Measurements from ENCODE around the gene VAMP1.
"Not testable (repeated sequence)": the region's sequence is repeated elsewhere in the genome, so short reads cannot be mapped to it uniquely, and the experiment has no call there.

The VAMP1 gene

DNA sequence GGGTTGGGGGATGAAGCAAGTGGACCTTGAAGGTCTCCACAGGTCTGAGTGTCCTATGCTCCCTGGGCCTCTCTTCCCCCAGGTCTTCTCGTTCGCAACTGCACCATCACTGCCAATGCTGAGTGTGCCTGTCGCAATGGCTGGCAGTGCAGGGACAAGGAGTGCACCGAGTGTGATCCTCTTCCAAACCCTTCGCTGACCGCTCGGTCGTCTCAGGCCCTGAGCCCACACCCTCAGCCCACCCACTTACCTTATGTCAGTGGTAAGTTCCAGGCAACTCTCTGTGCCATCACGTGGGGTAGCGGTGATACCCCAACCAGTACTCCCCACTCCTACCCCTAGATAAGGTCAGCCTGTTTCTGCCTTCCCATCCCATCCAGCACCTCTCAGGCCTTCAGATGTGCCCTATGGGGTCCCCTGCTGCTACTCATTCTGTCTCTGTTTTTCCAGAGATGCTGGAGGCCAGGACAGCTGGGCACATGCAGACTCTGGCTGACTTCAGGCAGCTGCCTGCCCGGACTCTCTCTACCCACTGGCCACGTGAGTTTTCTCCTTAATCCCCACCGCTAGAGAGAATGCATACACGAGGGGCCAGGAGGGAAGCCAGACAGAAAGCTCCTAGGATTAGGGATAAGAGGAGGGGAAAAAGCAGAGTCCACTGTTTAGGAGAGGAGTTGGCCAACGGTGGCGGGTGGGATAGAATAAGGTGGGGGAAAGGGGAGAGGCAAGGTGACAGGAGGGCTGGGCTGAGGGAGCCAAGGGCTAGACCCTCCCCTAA, 20.2 kb downstream of the VAMP1 start:
- no peak for DNase-seq

DNA sequence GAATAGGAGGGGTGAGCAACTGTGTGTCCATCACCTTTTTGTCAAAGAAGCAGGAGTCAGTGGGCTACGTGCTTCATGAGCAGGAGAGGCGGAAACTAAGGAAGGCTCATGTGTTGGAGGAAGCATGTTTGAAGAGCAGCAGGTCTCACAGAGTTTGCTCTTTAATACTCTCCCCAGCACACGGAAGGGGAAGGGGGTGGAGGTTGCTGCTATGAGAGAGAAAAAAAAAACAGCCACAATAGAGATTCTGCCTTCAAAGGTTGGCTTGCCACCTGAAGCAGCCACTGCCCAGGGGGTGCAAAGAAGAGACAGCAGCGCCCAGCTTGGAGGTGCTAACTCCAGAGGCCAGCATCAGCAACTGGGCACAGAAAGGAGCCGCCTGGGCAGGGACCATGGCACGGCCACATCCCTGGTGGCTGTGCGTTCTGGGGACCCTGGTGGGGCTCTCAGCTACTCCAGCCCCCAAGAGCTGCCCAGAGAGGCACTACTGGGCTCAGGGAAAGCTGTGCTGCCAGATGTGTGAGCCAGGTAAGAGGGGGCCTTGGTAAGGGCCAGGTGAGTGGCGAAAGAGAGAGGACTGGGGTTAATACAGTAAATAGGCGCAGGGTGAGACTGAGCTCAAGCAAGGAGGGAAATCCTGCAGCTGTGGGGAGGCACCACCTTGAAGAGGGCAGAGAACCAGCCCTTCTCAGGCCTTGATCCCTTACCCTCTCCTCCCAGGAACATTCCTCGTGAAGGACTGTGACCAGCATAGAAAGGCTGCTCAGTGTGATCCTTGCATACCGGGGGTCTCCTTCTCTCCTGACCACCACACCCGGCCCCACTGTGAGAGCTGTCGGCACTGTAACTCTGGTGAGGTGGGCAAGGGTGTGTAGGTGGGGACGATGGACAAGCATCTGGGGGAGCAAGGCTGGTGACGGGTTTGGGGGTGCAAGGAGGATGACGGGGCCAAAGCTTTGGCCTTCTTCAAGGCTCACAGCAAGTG, 25.5 kb downstream of the VAMP1 start, which contains the start of gene CD27:
Gene CD27 (plus strand): TSS at position 252 of the 985 bp plus-strand sequence. CDS start 141 bp downstream, at position 393.
- DNase-seq, result no peak

DNA sequence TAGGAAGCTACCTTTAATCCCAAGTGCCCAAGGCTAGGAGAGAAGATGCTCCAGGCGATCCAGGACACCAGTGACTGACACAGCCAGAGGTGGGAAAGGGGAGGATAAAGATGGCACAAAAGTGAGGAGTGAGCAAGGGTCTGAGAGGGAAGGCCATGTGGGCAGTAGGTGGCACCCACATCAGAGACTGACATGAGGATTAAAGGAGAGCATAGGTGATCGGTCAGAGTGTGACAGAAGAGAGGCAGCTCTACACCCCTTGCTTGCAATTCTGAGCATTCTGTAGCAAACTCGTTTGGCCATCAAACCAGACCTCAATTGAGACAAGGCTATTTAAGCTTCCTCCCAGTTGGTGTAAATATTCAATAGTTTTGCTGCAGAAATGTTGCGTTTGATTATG, 26.4 kb downstream of the VAMP1 start:
- no peak for DNase-seq

DNA sequence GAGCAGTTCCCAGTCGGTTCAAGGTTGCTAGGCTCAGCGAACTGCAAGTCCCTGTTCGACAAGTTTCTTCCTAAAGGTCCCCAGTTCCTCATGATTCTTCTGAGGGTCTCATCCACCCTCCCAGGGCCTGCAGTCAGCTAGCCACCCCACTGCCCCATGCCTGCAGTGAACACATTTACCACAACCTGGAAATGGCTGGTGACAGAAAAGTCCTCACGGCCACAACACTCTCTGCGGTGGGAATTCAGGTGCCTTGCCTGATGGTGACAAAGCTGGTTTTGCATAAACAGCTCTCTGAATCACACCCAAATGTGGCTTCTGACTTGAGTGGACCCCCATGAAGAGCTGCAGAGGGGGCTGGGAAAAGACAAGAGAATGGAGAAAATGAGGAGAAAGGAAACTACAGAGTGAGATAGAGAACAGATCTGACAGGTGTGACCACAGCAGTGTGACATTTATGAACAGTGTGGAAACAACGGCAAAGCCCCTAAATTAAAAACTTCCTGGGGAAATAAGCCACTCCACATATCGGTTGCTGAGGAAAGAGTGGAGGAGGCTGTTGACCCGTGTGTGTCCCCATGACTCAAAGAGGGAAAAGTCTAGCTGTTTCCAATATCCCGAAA, 27.0 kb downstream of the VAMP1 start:
- no peak for DNase-seq

DNA sequence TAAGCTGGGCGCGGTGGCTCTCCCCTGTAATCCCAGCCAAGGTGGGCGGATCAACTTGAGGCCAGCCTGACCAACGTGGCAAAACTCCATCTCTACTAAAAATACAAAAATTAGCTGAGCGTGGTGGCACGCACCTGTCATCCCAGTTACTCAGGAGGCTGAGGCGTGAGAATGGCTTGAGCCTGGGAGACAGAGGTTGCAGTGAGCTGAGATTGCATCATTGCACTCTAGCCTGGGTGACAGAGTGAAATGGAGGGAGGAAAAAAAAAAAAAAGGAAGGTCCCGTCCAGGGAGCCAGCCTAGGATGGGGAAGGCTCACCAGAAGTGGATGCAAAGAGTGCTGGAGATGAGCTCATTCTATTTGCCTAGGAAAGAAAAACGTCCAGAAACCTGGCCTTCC, 27.6 kb downstream of the VAMP1 start:
- DNase-seq, result no peak

DNA sequence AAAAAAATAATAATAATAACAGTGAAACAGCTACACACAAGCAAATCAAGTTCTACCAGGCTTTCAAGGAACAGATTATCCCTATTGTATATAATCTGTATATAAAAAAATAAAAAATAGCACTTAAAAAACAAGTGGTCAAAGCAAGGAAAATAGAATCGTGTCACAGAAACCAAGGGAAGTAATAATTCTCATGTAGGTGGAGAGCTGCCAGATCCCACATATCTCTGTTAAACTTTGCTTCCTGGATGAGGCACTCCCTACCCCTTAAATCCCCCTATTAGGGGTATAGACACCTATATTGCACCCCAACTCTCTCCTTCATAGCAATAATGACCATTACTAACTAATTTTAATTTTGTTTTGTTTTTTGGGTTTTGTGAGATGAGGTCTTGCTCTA, 30.1 kb downstream of the VAMP1 start:
- no peak for DNase-seq

DNA sequence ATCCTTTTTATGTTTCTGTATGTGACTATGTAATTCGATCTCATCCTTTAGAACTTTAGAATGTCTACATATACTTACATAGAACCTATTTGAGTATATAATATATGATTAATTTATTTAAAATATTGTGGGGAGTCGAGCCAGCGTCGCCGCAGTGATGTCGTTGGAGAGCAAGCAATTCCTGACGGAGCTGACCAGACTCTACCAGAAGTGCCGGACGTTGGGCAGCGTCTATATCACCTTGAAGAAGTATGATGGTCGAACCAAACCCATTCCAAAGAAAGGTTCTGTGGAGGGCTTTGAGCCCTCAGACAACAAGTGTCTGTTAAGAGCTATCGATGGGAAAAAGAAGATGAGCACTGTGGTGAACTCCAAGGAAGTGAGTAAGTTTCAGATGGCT, 32.1 kb downstream of the VAMP1 start:
- DNase-seq, result no peak

DNA sequence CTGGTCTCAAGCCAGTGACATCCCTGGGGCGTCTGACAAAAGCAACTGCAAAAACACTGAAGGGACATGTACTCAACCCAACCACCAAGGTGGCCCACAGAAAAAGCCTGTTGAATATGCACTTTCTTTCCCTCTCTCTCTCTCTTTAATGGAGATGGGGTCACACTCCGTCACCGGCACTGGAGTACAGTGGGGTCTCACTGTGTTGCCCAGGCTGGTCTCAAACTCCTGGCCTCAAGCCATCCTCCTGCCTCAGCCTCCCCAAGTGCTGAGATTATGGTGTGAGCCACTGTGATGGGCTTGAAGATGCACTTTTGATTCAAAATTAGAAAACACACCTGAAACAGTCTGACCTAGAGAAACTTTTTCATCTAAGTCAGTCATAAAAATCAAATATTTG, 32.9 kb downstream of the VAMP1 start:
- DNase-seq, result no peak

DNA sequence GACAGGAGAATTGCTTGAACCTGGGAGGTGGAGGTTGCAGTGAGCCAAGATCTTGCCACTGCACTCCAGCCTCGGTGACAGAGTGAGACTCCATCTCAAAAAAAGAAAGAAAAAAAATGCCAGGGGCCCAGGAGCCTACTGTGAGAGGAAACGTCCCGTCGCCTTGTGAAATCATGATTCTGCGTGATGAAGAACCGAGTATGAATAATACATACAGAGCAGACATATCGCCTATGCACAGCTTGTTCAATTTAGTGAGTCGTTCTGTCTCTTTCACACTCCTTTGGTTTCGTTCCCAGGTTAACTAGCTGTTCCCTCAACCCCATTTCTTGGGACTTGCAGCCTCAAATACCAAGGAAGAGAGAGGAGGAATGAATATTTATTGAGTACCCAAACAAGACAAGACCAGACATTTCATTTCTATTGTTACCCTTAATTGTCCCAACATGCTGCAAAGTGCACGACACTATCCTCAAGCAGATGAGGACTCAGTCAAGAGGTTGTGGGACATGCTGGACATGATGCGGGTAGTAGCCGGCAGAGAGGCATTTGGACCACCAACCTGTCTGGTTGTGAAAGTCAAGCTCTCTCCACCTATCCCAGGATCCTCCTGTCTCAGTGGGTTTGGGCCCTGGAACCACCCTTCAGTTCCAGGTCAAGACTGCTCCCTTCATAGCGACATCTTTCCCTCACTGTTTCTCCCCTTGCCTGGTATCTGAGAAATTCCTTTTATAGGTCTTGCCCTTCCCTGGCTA, 34.3 kb downstream of the VAMP1 start:
- DNase-seq, result no peak

DNA sequence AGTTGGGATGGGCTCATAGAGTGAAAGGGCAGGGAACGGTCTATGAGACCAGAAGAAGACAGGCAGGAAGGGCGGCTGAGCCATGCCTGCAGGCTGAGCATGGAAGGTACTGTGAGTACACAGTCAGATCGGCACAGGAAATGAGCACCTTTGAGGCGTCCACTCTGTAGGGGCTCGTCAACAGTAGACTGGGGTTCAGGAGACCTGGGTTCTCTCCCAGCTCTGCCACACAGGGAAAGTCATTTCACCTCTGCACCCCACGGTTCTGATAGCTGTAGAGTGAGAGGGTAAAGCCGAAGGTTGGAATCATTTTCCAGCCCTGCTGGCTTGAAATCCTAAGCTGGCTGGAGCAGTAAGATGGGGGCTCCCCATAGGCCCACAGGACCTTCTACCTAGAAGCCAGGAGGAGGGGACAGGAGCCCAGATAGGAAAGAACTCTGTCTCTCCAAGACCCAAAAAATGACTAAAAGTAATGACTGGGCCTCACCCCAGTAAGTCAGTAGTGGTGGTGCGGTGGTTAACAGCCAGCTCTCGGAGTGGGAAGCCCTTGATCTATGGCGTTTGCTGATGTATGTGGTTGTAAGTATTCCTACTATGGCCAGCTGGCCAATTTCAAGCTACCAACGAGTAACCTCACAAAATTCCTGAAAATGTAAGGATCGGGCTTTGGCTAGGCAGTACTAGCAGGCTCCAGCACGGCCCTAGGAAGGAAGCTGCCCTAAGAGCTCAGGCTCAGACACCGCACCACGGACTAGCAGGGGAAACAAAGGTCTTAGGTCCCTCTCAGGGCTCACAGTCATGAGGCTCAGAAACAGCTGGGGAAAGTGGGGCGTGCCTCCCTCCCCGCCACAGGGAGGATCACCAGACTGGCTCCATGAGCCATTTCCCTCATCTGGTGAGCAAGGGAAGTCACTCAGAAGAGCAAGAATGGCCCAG, 36.0 kb downstream of the VAMP1 start:
- no peak for DNase-seq

DNA sequence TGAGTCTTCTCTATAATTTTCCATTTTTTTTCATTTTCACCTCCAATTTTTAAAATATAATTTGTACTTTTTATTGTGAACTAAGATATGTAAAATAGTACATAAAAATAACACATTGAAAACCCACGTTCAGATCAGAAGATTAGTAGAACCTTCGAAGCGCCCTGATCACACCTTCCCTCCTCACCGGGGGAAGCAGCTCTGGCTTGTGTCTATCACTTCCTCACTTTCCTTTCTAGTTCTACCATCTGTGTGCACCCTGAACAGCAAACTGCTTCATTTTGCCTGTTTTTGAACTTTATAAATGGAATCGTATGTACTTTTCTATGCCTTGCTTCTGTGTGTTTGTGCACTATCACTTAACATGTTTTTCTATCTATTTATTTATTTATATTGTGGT, 37.5 kb downstream of the VAMP1 start:
- no peak for DNase-seq

DNA sequence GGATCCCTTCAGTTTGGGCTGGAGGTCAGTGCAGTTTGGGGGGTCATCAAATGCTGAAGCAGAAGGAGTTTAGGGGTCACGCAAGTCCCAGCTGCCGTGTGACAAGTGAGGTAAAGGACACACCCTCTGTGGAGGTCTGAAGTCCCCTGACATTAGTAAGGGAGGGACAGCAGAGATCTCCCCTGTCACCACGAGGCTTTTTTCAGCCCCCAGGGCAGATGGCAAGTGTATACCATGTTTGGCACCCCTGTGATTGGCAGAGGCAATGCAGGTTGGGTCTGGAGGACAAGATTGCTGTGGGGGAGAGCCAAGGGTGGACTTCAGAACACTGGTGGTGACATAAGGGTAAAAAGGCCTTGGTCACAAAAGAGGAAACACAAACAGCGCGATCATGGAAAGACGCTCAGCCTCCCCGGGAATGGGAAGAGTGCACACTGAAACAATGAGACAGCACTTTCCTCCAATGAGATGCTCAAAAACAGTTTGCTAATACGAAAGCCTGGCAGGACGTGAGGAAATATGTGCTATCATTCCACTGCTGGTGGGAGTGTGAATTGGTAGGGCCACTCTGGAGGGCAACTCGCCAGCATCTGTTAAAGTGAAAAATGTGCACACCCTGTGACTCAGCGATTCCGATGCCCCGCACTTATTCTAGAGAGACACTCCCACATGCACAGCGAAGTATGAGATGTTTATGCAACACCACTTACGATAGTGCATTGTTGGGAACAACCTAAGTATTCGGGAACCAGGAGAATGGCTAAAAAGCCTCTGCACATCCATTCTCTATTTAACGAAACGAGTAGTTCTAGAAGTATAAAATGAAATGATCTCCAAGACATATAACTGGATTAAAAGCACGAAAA, 40.1 kb downstream of the VAMP1 start:
- DNase-seq, result no peak

DNA sequence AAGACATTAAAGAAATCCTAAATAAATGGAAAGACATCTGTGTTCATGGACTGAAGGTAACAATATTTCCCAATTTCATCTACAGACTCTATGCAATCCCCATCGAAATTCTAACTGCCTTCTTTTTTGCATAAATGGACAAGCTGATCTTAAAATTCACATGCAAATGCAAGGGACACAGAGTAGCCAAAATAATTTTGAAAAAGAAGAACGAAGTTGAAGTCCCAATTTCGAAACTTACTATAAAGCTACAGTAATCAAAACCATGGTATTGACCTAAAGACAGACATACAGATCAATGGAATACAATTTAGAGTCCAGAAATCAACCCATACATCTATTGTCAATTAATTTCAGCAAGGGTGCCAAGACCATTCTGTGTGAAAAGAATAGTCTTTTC, 42.2 kb downstream of the VAMP1 start:
- no peak for DNase-seq

DNA sequence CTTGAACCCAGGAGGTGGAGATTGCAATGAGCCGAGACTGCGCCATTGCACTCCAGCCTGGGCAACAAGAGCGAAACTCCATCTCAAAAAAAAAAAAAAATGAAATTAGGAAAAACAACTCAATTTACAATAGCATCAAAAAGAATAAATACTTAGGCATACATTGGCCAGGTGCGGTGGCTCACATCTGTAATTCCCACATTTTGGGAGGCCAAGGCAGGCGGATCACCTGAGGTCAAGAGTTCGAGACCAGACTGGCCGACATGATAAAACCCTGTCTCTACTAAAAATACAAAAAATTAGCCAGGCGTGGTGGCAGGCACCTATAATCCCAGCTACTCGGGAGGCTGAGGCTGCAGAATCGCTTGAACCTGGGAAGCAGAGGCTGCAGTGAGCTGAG, 42.7 kb downstream of the VAMP1 start:
- DNase-seq, result not testable (repeated sequence)

DNA sequence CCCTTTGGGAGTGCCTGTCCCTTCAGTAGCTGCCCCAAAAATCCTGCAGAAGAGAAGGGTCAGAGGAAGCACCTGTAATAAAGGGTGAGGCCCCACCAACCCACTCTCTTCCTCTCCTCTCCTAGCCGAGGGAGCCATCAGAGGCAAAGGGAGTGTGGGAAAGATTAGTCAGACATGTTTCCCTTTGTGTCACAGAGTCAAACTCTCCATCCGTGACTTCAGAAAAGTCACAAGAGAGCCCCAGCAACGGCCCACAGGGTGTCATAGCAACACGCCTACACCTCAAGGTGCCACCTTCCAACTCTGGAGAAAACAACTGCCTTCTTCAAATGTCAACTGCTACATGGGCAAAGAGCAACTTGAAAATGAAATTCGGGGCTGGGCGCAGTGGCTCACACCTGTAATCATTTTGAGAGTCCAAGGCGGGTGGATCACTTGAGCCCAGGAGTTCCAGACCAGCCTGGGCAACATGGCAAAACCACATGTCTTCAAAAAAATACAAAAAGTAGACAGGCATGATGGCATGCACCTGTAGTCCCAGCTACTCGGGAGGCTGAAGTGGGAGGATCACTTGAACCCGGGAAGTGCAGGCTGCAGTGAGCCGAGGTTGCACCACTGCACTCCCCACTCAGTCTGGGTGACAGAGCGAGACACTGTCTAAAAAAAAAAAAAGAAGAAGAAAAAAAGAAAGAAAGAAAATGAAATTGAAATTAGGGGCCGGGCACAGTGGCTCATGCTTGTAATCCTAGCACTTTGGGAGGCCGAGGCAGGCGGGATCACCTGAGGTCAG, 43.4 kb downstream of the VAMP1 start:
- no peak for DNase-seq

DNA sequence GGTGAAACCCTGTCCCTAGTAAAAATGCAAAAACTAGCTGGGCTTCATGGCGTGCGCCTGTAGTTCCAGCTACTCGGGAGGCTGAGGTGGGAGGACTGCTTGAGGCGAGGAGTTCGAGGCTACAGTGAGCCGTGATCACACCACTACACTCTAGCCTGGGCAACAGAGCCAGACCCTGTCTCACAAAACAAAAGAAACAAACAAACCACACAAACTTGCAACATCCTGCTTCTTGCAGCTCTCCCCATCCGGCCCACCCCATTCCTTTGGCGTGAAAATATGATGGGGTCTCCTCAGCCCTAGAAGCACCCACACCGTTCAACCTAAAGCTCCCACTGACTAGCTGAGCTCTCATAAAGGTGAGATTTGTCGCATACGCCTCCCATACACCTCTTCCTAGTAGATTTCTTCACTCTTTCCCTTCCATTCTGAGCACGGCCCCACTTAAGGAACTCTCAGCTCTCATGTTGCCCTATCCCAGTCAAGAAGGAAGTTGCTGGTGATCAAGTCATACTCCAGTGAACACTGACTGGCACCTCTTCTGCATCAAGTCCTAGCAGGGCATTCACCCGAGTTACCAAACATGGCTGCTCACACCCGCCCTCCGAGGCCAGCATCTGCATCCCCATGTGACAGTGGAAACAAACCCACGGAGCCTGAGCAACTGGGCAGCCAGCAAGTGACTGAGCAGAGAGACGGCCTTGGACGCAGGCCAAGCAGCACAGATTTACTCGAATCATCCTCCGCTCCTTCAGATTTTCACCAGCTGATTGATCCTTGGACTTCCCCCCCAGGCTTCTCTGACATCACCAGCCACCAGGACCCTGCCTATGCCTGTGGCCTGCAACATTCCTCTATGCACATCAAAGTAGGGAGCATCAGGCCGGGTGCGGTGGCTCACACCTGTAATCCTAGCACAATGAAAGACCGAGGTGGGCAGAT, 44.6 kb downstream of the VAMP1 start:
- no peak for DNase-seq

DNA sequence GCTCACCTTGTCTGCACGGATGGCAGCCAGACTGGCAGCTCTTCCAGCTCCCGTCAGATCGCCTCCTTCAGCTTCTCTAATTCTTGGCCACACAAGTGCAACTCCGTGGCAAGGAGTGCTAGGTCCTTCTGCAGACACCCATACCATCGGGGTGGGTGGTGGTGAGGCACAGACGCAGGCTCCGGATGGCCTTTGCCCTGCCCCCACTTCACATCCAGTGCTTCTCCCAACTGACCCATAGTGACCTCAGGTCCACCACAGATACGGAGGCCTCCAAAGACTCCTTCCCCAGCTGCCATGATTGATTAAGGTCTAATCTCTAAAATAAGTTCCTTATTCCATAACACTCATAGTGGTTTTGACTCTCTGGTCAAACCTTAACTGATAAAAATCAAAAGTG, 45.6 kb downstream of the VAMP1 start:
- DNase-seq, result no peak

DNA sequence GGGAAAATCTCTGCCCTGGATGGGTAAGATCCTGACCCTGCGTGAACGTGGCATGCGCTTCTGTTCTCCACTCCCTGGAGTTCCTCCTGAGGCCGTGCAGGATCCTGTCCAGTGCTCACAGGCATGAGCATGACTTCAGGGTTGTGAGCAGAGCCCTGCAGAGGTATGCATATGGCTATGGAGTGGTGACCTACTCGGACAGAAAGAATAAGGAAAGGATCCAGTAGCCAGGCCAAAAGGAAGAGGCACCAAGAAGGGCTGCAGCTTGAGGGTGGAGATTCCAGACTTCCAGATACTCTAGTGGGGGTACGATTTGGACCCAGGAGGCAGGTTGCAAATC, 46.5 kb downstream of the VAMP1 start:
- no peak for DNase-seq

Data from NCI-H1694 (cell line).